GM18907 (cell line): ENCODE measurements around the gene CFAP54.
"Not testable (repeated sequence)": the region's sequence is repeated elsewhere in the genome, so short reads cannot be mapped to it uniquely, and the experiment has no call there.

ENCODE experiments used
- ATAC-seq: cut with Tn5 transposase; IDR thresholded peaks from one replicate; pipeline ENCODE4 v1.9.1; 2021; ENCODE audit warnings: mild to moderate bottlenecking, moderate library complexity; ENCODE audit not compliant: unreplicated experiment

The CFAP54 gene

GRCh38 chr12:96474206-96474605 lies 15.2 kb upstream of the CFAP54 start:
- no peak for ATAC-seq

GRCh38 chr12:96478011-96478410 lies 11.4 kb upstream of the CFAP54 start:
- ATAC-seq = no peak

GRCh38 chr12:96482086-96482485 lies 7.3 kb upstream of the CFAP54 start:
- no peak for ATAC-seq

- no peak for ATAC-seq
Measured at GRCh38 chr12:96483116-96483515, 6.3 kb upstream of the CFAP54 start.

- ATAC-seq = no peak
Measured at GRCh38 chr12:96486751-96487613, 2.4 kb upstream of the CFAP54 start.

GRCh38 chr12:96487634-96488033 lies 1.7 kb upstream of the CFAP54 start:
- no peak for ATAC-seq

- no peak for ATAC-seq
Measured at GRCh38 chr12:96493106-96493505, 3.7 kb downstream of the CFAP54 start.

- ATAC-seq = not testable (repeated sequence)
Measured at GRCh38 chr12:96494154-96494553, 4.8 kb downstream of the CFAP54 start.

- ATAC-seq = no peak
Measured at GRCh38 chr12:96495155-96495554, 5.8 kb downstream of the CFAP54 start.

- ATAC-seq = peak; percentile 50
Measured at GRCh38 chr12:96495841-96496545, 6.6 kb downstream of the CFAP54 start.

GRCh38 chr12:96496944-96497343 lies 7.6 kb downstream of the CFAP54 start:
- no peak for ATAC-seq

GRCh38 chr12:96497855-96498254 lies 8.5 kb downstream of the CFAP54 start:
- ATAC-seq = no peak

- ATAC-seq = no peak
Measured at GRCh38 chr12:96500693-96501092, 11.3 kb downstream of the CFAP54 start.

- ATAC-seq = peak; percentile 90
Measured at GRCh38 chr12:96501133-96501761, 11.9 kb downstream of the CFAP54 start.

GRCh38 chr12:96501908-96502307 lies 12.5 kb downstream of the CFAP54 start:
- ATAC-seq = peak; percentile 2

- ATAC-seq = peak; percentile 61
Measured at GRCh38 chr12:96502477-96502876, 13.1 kb downstream of the CFAP54 start.

GRCh38 chr12:96502949-96503532 lies 13.7 kb downstream of the CFAP54 start:
- ATAC-seq = no peak

- ATAC-seq = no peak
Measured at GRCh38 chr12:96503976-96504375, 14.6 kb downstream of the CFAP54 start.

- ATAC-seq = no peak
Measured at GRCh38 chr12:96506776-96507175, 17.4 kb downstream of the CFAP54 start.

- ATAC-seq = no peak
Measured at GRCh38 chr12:96510306-96510764, 21.0 kb downstream of the CFAP54 start.

GRCh38 chr12:96513166-96513565 lies 23.8 kb downstream of the CFAP54 start:
- ATAC-seq = no peak
